GM19193 (cell line): ENCODE measurements around the gene CKM.

Experiments used
- POLR2A ChIP-seq: IDR thresholded peaks from 4 replicates; pipeline ENCODE4 v1.6.1; 2011; ENCODE audit not compliant: insufficient read depth, insufficient read length; ENCODE audit errors: extremely low read depth

The CKM gene

GRCh38 chr19:45322744-45323281 is at the start of gene CKM:
Gene CKM, minus strand, starts transcription at chr19:45322875. Its CDS starts 3,162 bp downstream, at chr19:45319713.
- TF ChIP-seq POLR2A, result no peak

DNA sequence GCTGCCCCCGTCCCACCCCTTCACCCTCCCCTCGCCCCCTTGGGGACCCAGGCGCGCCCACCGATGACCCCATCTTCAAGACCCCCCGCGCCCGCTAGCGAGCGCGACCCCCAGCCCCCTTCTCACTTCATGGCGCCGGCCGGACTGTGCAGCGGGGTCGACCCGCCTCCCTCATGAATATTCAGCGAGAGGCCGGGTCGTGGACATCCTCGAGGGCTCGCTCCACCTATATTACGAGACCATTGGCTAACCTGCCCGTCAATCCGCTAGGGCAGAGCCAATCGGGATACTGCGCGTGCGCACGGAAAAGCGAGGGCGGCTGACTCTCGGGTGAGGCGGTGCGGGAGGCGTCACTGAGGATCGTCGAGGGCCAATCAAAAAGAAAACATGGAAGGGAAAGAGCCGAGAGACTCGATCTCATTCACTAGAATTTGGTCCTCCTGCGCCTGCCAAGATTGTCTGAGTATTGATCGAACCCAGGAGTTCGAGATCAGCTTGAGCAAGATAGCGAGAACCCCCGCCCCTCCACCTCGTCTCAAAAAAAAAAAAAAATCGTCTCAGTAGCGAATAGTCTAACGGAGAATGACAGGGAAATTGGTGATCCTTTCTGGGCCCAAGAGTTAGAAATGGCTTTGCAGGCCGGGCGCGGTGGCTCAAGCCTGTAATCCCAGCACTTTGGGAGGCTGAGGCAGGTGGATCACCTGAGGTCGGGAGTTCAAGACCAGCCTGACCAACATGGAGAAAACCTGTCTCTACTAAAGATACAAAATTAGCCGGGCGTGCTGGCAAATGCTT is 47.9 kb upstream of the CKM start, which contains the start of gene ERCC2:
ERCC2 (minus strand) TSS at position 164 of the 795 bp plus-strand sequence; CDS start at position 131, 33 bp downstream.
- peak; percentile 50 for TF ChIP-seq POLR2A

- no peak for TF ChIP-seq POLR2A
Measured at GRCh38 chr19:45368737-45369340, 46.2 kb upstream of the CKM start.

GRCh38 chr19:45368127-45368526 is 45.5 kb upstream of the CKM start:
- no peak for TF ChIP-seq POLR2A

DNA sequence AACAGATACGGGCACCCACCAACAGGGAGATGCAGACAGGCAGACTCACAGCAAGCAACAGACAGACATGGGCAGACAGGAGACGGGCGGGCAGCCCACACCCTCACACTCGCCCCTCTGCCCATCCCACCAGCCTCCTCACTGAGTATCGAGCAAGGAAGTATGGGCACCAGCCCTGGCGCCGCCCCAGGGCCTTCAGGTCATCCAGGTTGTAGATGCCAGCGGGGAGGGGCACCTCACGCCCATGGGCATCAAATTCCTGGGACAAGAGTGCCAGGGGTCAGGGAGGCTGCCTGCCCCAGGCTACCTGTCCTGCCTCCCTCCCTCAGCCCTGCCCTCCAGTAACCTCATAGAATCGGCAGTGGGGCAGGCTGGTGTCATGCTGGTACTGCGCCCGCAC is 42.0 kb upstream of the CKM start:
- no peak for TF ChIP-seq POLR2A

- no peak for TF ChIP-seq POLR2A
Measured at GRCh38 chr19:45363861-45364459, 41.3 kb upstream of the CKM start.

- TF ChIP-seq POLR2A, result no peak
Measured at GRCh38 chr19:45362291-45362690, 39.6 kb upstream of the CKM start.

GRCh38 chr19:45361608-45362007 is 38.9 kb upstream of the CKM start:
- no peak for TF ChIP-seq POLR2A

DNA sequence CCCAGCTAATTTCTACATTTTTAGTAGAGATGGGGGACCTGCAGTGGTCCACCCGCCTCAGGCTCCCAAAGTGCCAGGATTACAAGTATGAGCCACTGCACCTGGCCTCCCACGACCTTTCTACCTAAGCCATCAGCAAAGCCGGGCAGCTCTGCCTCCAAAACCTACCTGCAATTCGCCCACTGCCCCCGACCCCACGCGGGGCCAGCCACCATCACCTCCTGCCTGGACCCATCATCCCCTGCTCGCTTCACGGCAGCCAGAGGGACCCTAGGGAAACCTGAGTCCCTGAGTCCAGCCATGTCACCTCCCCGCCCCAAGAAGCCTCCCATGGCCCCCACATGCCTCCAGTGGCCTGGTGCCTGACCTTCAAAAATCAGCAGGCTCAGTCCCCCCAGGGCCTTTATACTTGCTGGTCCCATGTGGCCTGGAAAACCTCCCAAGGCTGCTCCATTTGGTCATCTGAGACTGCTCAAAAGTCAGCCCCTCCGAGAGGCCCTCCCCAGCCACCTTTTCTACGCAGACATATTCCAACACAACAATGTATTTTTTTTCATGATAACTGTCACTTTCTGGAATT is 35.6 kb upstream of the CKM start:
- no peak for TF ChIP-seq POLR2A

DNA sequence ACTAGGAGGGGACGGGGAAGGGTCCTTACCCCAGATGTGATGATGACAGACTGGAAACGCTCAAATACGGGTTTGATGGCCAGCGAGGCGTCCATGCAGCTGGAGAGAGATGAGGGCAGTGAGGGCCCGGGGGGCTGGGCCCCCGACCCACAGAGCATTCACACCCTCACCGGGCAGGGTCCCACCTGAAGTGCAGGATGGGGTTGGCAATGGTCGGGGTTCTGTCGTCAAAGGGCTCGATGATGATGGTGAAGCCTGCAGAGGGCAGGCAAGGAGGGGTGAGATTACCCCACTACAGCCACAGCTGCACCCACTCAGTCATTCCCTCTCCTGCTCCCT is 34.7 kb upstream of the CKM start:
- TF ChIP-seq POLR2A, result no peak

DNA sequence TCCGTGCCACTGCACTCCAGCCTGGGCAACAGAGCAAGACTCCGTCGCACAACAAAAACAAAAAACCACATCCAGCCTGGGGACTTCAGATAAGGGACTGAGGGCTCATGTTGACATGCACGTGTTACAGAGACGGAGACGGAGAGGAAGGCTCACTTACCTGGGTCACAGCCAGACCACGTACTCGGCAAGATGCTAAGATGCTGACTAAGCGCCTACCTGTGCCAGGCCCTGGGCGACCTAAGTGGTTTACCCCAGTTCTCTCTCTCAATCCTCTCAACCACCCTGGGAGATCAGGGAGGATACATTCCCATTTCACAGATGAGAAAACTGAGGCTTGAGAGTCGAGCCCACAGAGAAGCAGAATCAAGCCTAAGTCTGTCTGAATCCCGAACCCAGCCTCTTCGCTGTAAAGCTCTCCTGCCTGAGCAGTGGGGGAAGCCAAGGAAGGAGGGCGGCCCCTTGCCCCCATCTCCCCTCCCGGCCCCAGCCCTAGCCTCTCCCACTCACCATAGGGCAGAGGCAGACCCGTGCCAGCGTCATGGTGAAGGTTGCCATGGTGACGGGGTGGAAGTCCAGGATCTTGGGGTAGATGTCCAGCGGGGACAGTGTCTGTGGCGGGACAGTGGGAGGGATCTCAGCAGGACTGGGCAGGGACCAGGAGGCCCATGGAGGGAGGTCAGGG is 34.2 kb upstream of the CKM start:
- TF ChIP-seq POLR2A, result no peak

DNA sequence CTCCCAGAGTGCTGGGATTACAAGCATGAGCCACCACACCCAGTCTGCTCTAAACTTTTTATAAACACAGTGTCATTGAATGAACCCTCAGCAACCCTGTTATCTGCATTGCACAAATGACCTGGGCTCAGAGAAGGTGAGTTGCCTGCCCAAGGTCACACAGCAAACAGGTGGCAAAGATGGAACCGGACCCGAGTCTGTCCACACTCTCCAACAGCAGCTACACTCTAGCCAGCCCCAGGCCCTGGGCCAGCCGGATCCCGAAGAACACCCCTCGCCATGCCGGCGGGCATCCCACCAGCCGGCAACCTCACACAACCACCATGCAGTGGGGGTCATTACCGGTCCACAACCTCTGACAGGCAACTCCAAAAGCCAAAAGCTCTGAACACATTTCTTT is 33.2 kb upstream of the CKM start:
- no peak for TF ChIP-seq POLR2A

DNA sequence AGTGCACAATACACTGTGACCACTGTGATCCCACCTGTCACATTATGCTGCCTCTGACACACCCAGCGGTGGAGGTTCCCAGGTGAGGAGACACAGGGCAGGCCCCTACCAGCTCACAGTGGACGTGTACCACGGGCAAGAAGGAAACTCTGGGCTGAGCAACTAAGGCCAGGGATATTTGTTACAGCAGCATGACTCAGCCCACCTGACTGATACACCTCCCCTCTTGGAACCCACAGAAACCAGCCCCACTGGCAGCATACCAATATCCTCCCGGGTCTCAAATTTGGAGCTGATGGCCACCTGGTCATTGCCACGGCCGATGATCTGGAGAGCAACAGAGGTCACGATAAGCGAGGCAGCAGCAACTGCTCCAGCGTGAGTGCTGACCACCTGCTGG is 32.7 kb upstream of the CKM start:
- TF ChIP-seq POLR2A, result no peak

DNA sequence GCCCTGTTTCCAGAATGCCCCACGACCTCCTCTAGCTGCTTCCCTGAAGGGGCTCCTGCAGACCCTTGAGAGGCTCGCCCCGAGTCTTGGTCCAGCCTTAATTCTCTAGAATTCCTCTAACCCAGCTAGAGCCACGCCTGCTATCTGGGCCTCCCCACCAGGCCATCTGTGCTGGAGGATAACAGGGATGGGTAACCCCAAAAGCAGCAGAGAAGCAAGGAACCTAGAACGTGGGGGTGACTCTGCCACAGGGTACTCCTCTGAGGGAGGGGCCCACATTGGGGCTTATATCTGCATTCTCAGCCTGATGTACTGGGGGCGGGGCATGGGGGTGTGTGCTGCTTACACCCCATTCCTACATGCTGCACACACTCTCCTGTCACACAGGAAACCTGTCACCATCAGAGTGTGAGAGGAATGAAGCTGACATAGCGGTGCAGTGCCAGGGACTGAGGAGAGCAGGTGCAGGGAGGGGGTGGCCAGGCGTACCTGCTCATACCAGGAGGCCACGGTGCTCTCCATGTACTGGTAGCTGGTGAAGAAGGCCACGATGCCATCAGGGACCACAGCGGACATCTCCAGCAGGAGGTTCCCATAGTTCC is 31.7 kb upstream of the CKM start:
- TF ChIP-seq POLR2A, result no peak
